Epithelial cell of esophagus (primary cell): Measurements from ENCODE around the gene APOBEC3H.

Source experiments
- DNase-seq: peaks from one replicate; pipeline ENCODE4 v3.0.0; 2010; ENCODE audit warnings: low read depth
- H3K4me3 ChIP-seq: 2 replicates; pipeline ENCODE4 v1.5.1; 2011; ENCODE audit warnings: mild to moderate bottlenecking, low read length, control low read depth
- CTCF ChIP-seq: IDR thresholded peaks from 2 replicates; pipeline ENCODE4 v1.5.1; 2011; ENCODE audit warnings: low read depth, mild to moderate bottlenecking, low read length, control low read depth, inconsistent platforms; ENCODE audit not compliant: insufficient read depth; ENCODE audit errors: missing control alignments

Gene APOBEC3H

GRCh38 chr22:39134366-39135091, 37.5 kb downstream of the APOBEC3H start:
- no peak for TF ChIP-seq CTCF
- DNase-seq: no peak
- H3K4me3 ChIP-seq: no peak overlapping the region

GRCh38 chr22:39135092-39135896, 38.2 kb downstream of the APOBEC3H start:
- peak; percentile 42 for DNase-seq
- peak; percentile 50 for TF ChIP-seq CTCF
- H3K4me3 ChIP-seq: no peak overlapping the region

- DNase-seq: no peak
- no peak overlapping the region for H3K4me3 ChIP-seq
- no peak for TF ChIP-seq CTCF
Measured at GRCh38 chr22:39136317-39136716, 39.3 kb downstream of the APOBEC3H start.

GRCh38 chr22:39138357-39138997, 41.4 kb downstream of the APOBEC3H start:
- TF ChIP-seq CTCF: no peak
- DNase-seq: no peak
- no peak overlapping the region for H3K4me3 ChIP-seq

GRCh38 chr22:39139933-39140332, 42.9 kb downstream of the APOBEC3H start:
- H3K4me3 ChIP-seq: no peak overlapping the region
- no peak for DNase-seq
- TF ChIP-seq CTCF: no peak

- no peak for DNase-seq
- TF ChIP-seq CTCF: no peak
- H3K4me3 ChIP-seq: no peak overlapping the region
Measured at GRCh38 chr22:39142088-39142680, 45.1 kb downstream of the APOBEC3H start.
